OCI-LY1 (cell line): Measurements from ENCODE around the gene IFT43.

ENCODE experiments used
- H2AFZ ChIP-seq: fragments of 200-600 bp; sonication (generic), shearing (Covaris generic); 2 replicates; pipeline ENCODE4 v1.6.0; 2014; ENCODE audit warnings: antibody characterized with exemption, mild to moderate bottlenecking, low read length
- H3F3A ChIP-seq: fragments of 200-600 bp; sonication (generic), shearing (Covaris generic); 2 replicates; pipeline ENCODE4 v1.6.0; 2014; ENCODE audit warnings: mild to moderate bottlenecking, antibody characterized with exemption, low read length, moderate library complexity; ENCODE audit not compliant: insufficient read depth
- H3K27ac ChIP-seq: fragments of 200-600 bp; sonication (generic); 2 replicates; pipeline ENCODE4 v1.5.1; 2014; ENCODE audit warnings: low read length, mixed run types, mild to moderate bottlenecking, low read depth; ENCODE audit not compliant: poor library complexity, severe bottlenecking
- H3K27me3 ChIP-seq: fragments of 200-600 bp; sonication (generic); 2 replicates; pipeline ENCODE4 v1.6.0; 2014; ENCODE audit warnings: antibody characterized with exemption, mild to moderate bottlenecking, low read length, moderate library complexity; ENCODE audit not compliant: insufficient read depth
- H3K36me3 ChIP-seq: fragments of 200-600 bp; sonication (generic); 2 replicates; pipeline ENCODE4 v1.6.1; 2014; ENCODE audit warnings: mild to moderate bottlenecking, antibody characterized with exemption, low read length, moderate library complexity, mixed read lengths; ENCODE audit not compliant: insufficient read depth
- H3K4me1 ChIP-seq: fragments of 200-600 bp; sonication (generic); 2 replicates; pipeline ENCODE4 v1.5.1; 2014; ENCODE audit warnings: mild to moderate bottlenecking, low read length, moderate library complexity; ENCODE audit not compliant: insufficient read depth, severe bottlenecking
- H3K4me2 ChIP-seq: fragments of 200-600 bp; sonication (generic), shearing (Covaris generic); 2 replicates; pipeline ENCODE4 v1.6.1; 2014; ENCODE audit warnings: low read length
- H3K4me3 ChIP-seq: fragments of 200-600 bp; sonication (generic); 2 replicates; pipeline ENCODE4 v1.5.1; 2014; ENCODE audit warnings: low read length, low read depth, mild to moderate bottlenecking, mixed read lengths; ENCODE audit not compliant: poor library complexity, severe bottlenecking
- H3K79me2 ChIP-seq: fragments of 200-600 bp; shearing (Covaris generic); 2 replicates; pipeline ENCODE4 v1.6.1; 2016; ENCODE audit warnings: mixed run types, low read length, mixed read lengths; ENCODE audit not compliant: insufficient read depth
- H3K9ac ChIP-seq: fragments of 200-600 bp; sonication (generic), shearing (Covaris generic); 2 replicates; pipeline ENCODE4 v1.6.1; 2014; ENCODE audit warnings: mild to moderate bottlenecking, low read length, mixed read lengths
- H3K9me2 ChIP-seq: fragments of 200-600 bp; sonication (generic), shearing (Covaris generic); 2 replicates; pipeline ENCODE4 v1.6.1; 2014; ENCODE audit warnings: low read depth, mild to moderate bottlenecking, low read length, mixed read lengths
- H3K9me3 ChIP-seq: fragments of 200-600 bp; shearing (Covaris generic); 2 replicates; pipeline ENCODE4 v1.6.1; 2014; ENCODE audit warnings: low read length, mixed read lengths
- H4K20me1 ChIP-seq: fragments of 200-600 bp; sonication (generic), shearing (Covaris generic); 2 replicates; pipeline ENCODE4 v1.6.0; 2016; ENCODE audit warnings: mild to moderate bottlenecking, low read length; ENCODE audit not compliant: insufficient read depth
- EZH2 ChIP-seq: fragments of 200-600 bp; sonication (generic), shearing (Covaris generic); IDR thresholded peaks from 2 replicates; pipeline ENCODE4 v1.8.0; 2017; ENCODE audit warnings: borderline replicate concordance, mixed run types, mild to moderate bottlenecking, antibody characterized with exemption, low read length, moderate library complexity, mixed read lengths
- TF ChIP-seq, protein P1 (sequence below): fragments of 200-600 bp; sonication (generic), shearing (Covaris generic); IDR thresholded peaks from 2 replicates; pipeline ENCODE4 v1.5.1; 2017; ENCODE audit warnings: mild to moderate bottlenecking, antibody characterized with exemption, low read length, moderate library complexity, mixed read lengths

IFT43 gene

DNA sequence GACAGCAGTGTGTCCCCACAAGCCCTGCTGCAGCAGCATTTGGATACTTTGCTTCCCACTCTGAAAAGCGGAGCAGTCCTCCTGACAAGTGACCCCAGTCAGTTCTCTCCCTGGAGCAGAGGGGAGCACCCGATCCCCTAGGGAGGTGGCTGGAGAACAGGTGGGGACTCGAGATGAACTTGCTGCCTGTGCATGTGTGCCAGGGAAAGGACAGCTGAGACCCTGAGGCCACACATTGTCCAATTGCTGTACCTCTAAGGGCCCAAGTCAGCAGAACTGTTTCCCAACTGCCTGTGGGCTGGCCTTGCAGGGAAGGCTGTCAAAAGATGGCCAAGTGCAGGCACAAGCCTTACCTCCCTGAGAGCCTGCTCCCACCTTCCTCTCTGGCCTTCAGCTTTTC is 55.1 kb downstream of the IFT43 start:
- Histone ChIP-seq H4K20me1 (no peaks in the 10 kb centered on the region), H3K36me3 (no peaks in the 10 kb centered on the region), H3K4me3 (no peak overlapping the region), H3K4me2 (no peak overlapping the region), H3K79me2 (no peaks in the 10 kb centered on the region), H3K27me3 (no peaks in the 10 kb centered on the region), H2AFZ (no peak overlapping the region), H3K9me2 (no peaks in the 10 kb centered on the region), H3F3A (no peaks in the 10 kb centered on the region), H3K4me1 (no peaks in the 10 kb centered on the region), H3K9me3 (no peaks in the 10 kb centered on the region), H3K27ac (no peak overlapping the region), H3K9ac (no peak overlapping the region)
- TF ChIP-seq, protein P1, sequence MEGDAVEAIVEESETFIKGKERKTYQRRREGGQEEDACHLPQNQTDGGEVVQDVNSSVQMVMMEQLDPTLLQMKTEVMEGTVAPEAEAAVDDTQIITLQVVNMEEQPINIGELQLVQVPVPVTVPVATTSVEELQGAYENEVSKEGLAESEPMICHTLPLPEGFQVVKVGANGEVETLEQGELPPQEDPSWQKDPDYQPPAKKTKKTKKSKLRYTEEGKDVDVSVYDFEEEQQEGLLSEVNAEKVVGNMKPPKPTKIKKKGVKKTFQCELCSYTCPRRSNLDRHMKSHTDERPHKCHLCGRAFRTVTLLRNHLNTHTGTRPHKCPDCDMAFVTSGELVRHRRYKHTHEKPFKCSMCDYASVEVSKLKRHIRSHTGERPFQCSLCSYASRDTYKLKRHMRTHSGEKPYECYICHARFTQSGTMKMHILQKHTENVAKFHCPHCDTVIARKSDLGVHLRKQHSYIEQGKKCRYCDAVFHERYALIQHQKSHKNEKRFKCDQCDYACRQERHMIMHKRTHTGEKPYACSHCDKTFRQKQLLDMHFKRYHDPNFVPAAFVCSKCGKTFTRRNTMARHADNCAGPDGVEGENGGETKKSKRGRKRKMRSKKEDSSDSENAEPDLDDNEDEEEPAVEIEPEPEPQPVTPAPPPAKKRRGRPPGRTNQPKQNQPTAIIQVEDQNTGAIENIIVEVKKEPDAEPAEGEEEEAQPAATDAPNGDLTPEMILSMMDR = no peak
- TF ChIP-seq EZH2 = no peak

GRCh38 chr14:76045773-76046172 is 60.2 kb downstream of the IFT43 start:
- Histone ChIP-seq H3K9ac (no peak overlapping the region), H4K20me1 (no peaks in the 10 kb centered on the region), H2AFZ (no peak overlapping the region), H3K9me3 (no peaks in the 10 kb centered on the region), H3K27ac (no peak overlapping the region), H3K36me3 (no peaks in the 10 kb centered on the region), H3F3A (no peaks in the 10 kb centered on the region), H3K4me2 (no peak overlapping the region), H3K4me1 (peaks cover 4% of the 10 kb centered on the region), H3K27me3 (no peaks in the 10 kb centered on the region), H3K9me2 (no peaks in the 10 kb centered on the region), H3K4me3 (no peak overlapping the region), H3K79me2 (no peaks in the 10 kb centered on the region)
- TF ChIP-seq EZH2 = no peak
- TF ChIP-seq, protein P1 = no peak

DNA sequence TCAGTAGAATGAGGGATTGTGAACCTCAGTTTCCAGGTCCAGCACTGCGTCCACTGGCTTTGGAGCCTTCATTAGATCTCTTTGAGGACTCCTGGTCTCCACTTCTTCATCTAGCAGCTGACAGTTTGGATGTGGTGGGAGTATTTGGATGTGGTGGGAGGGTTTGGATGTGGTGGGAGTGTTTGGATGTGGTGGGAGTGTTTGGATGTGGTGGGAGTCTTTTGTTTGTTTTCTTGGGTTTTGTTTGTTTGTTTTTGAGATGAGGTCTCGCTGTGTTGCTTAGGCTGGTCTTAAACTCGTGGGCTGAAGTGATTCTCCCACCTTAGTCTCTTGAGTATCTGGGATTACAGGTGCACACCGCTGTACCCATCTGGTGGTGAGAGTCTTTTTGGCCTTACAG is 64.7 kb downstream of the IFT43 start:
- Histone ChIP-seq H3K4me3 (no peak overlapping the region), H3K4me1 (peaks cover 4% of the 10 kb centered on the region), H3K9me2 (no peaks in the 10 kb centered on the region), H3K79me2 (no peaks in the 10 kb centered on the region), H3K9ac (no peak overlapping the region), H4K20me1 (no peaks in the 10 kb centered on the region), H3F3A (no peaks in the 10 kb centered on the region), H3K27ac (no peak overlapping the region), H3K36me3 (no peaks in the 10 kb centered on the region), H2AFZ (no peak overlapping the region), H3K9me3 (no peaks in the 10 kb centered on the region), H3K4me2 (no peak overlapping the region), H3K27me3 (no peaks in the 10 kb centered on the region)
- no peak for TF ChIP-seq EZH2
- TF ChIP-seq, protein P1 = no peak
